Spleen (tissue), 7 donors: ENCODE measurements around the gene PTPRE.

Experiments used
- POLR2A ChIP-seq, 3 donors: fragments of 450-650 bp; IDR thresholded peaks; one replicate each; pipeline ENCODE4 v1.5.1; 2017; ENCODE audit warnings: antibody characterized with exemption in 3 of 3, mild to moderate bottlenecking in 1 of 3
- TF ChIP-seq, protein P1 (sequence below), 11 experiments: fragments of 200-600 bp in 7 of 11; fragments of 450-650 bp in 4 of 11; sonication (generic) in 4 of 11; IDR thresholded peaks in 8 of 11; conservative IDR thresholded peaks in 3 of 11; 1 replicate in 7 of 11; 2 replicates in 4 of 11; pipeline versions ENCODE4 v1.4.0 to v1.8.0; 2016 to 2021; ENCODE audit warnings: antibody characterized with exemption in 11 of 11, inconsistent platforms in 4 of 11, mild to moderate bottlenecking in 1 of 11
- donor health status: DM: no; HTN: no; CAD: no; lungs with moderate emphysema.
- donor health status: DM: no; HTN: no; CAD: no.
- donor health status: DM: no; HTN: no; CAD: no.

DNA sequence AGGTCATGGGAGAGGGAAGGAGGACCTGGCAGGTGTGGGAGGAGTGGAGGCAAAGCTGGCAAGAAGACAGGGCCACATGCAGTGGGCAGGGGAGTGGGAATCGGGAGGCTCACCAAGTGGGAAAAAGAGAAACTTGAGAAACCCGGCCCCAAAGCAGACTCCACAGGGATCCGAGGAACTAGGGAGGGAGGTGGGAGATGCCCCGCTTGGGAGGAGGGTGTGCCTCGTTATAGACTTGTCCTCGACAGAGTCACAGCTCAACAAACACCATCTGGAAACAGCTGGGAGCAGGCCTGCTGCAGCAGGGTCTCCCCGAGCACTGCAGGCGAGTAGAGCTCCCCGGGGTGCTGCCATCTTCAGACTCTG lies 164.5 kb downstream of the PTPRE start:
- TF ChIP-seq, protein P1, sequence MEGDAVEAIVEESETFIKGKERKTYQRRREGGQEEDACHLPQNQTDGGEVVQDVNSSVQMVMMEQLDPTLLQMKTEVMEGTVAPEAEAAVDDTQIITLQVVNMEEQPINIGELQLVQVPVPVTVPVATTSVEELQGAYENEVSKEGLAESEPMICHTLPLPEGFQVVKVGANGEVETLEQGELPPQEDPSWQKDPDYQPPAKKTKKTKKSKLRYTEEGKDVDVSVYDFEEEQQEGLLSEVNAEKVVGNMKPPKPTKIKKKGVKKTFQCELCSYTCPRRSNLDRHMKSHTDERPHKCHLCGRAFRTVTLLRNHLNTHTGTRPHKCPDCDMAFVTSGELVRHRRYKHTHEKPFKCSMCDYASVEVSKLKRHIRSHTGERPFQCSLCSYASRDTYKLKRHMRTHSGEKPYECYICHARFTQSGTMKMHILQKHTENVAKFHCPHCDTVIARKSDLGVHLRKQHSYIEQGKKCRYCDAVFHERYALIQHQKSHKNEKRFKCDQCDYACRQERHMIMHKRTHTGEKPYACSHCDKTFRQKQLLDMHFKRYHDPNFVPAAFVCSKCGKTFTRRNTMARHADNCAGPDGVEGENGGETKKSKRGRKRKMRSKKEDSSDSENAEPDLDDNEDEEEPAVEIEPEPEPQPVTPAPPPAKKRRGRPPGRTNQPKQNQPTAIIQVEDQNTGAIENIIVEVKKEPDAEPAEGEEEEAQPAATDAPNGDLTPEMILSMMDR (IDR thresholded peaks at IDR 0.05 in 8 of 11, conservative IDR thresholded peaks at IDR 0.05 in 3 of 11), result no peak
- TF ChIP-seq POLR2A (IDR thresholded peaks at IDR 0.05), result no peak
